ENCODE measurements around the gene TUBGCP5. TPM values are rescaled to one million over a fixed set of nuclear protein-coding genes. Genes with fewer than 3 reads are reported as not detected.
"Not testable (repeated sequence)": the region's sequence is repeated elsewhere in the genome, so short reads cannot be mapped to it uniquely, and the experiment has no call there.

Gene TUBGCP5
- polyA plus RNA-seq, 1 donor from 2014 or later, result 23.3 TPM

GRCh38 chr15:23013681-23014080 is 25.7 kb downstream of the TUBGCP5 start (continued):
- TF ChIP-seq CTCF (IDR thresholded peaks at IDR 0.05; ENCODE audit: poor library complexity, severe bottlenecking) (no peak), EZH2 (IDR thresholded peaks at IDR 0.05; ENCODE audit: borderline replicate concordance, insufficient read depth, low read length, poor library complexity, severe bottlenecking) (no peak)

- H3K4me2 ChIP-seq (ENCODE audit: low read length); H3K9ac ChIP-seq (ENCODE audit: low read length); H2AFZ ChIP-seq (ENCODE audit: low read depth, low read length); H4K20me1 ChIP-seq (ENCODE audit: insufficient read depth); H3K4me3 ChIP-seq (ENCODE audit: low read length); H3K9me2 ChIP-seq (ENCODE audit: insufficient read depth, low read length); H3F3A ChIP-seq (ENCODE audit: insufficient read depth, low read length, poor library complexity, severe bottlenecking); H3K79me2 ChIP-seq (replicated peaks; ENCODE audit: insufficient read depth, low read length); H3K9me3 ChIP-seq (ENCODE audit: low read length); H3K36me3 ChIP-seq (ENCODE audit: insufficient read depth, low read length); H3K27ac ChIP-seq (ENCODE audit: low read length); H3K27me3 ChIP-seq (ENCODE audit: insufficient read depth, low read depth, low read length): not testable (repeated sequence)
Measured at GRCh38 chr15:23012616-23013015, 26.8 kb downstream of the TUBGCP5 start.

- H3K9ac ChIP-seq (ENCODE audit: low read length), result no peak overlapping the region
- H3K9me2 ChIP-seq (ENCODE audit: insufficient read depth, low read length), result no peaks in the 10 kb centered on the region
- no peak overlapping the region for H3K27ac ChIP-seq (ENCODE audit: low read length)
- no peaks in the 10 kb centered on the region for H4K20me1 ChIP-seq (ENCODE audit: insufficient read depth)
- no peak overlapping the region for H3K4me3 ChIP-seq (ENCODE audit: low read length)
- no peaks in the 10 kb centered on the region for H3K9me3 ChIP-seq (ENCODE audit: low read length)
- H3K27me3 ChIP-seq (ENCODE audit: insufficient read depth, low read depth, low read length), result no peaks in the 10 kb centered on the region
- H3F3A ChIP-seq (ENCODE audit: insufficient read depth, low read length, poor library complexity, severe bottlenecking), result no peaks in the 10 kb centered on the region
- no peak for TF ChIP-seq EP300 (conservative IDR thresholded peaks at IDR 0.05; ENCODE audit: poor library complexity, severe bottlenecking)
- TF ChIP-seq CTCF (IDR thresholded peaks at IDR 0.05; ENCODE audit: poor library complexity, severe bottlenecking), result no peak
- TF ChIP-seq EZH2 (IDR thresholded peaks at IDR 0.05; ENCODE audit: borderline replicate concordance, insufficient read depth, low read length, poor library complexity, severe bottlenecking), result no peak
- TF ChIP-seq POLR2AphosphoS5 (IDR thresholded peaks at IDR 0.05), result no peak
- TF ChIP-seq MXI1 (conservative IDR thresholded peaks at IDR 0.05; ENCODE audit: poor library complexity, severe bottlenecking), result no peak
- TF ChIP-seq RAD21 (conservative IDR thresholded peaks at IDR 0.05), result no peak
- TF ChIP-seq REST (IDR thresholded peaks at IDR 0.05; ENCODE audit: borderline replicate concordance), result no peak
- no peak for TF ChIP-seq TAF1 (IDR thresholded peaks at IDR 0.05; ENCODE audit: low read depth)
- TF ChIP-seq SMC3 (conservative IDR thresholded peaks at IDR 0.05; ENCODE audit: poor library complexity), result no peak
- H3K36me3 ChIP-seq (ENCODE audit: insufficient read depth, low read length), result peaks cover 7% of the 10 kb centered on the region
- no peaks in the 10 kb centered on the region for H3K79me2 ChIP-seq (replicated peaks; ENCODE audit: insufficient read depth, low read length)
- no peak overlapping the region for H3K4me2 ChIP-seq (ENCODE audit: low read length)
- H2AFZ ChIP-seq (ENCODE audit: low read depth, low read length), result no peak overlapping the region
Measured at GRCh38 chr15:23003736-23004135, 35.6 kb downstream of the TUBGCP5 start.
